HG03025 (cell line): ENCODE results near the gene TMEM151B.
"Not testable (repeated sequence)": the region's sequence is repeated elsewhere in the genome, so short reads cannot be mapped to it uniquely, and the experiment has no call there.

Experiments used
- ATAC-seq: cut with Tn5 transposase; IDR thresholded peaks from one replicate; pipeline ENCODE4 v1.9.1; 2021; ENCODE audit warnings: mild to moderate bottlenecking, moderate library complexity; ENCODE audit not compliant: unreplicated experiment, low FRiP score

The TMEM151B gene

GRCh38 chr6:44327096-44327495 is 56.8 kb downstream of the TMEM151B start:
- no peak for ATAC-seq

GRCh38 chr6:44327760-44328159 is 57.5 kb downstream of the TMEM151B start:
- no peak for ATAC-seq

- not testable (repeated sequence) for ATAC-seq
Measured at GRCh38 chr6:44328203-44328602, 58.0 kb downstream of the TMEM151B start.

GRCh38 chr6:44329858-44330257 is 59.6 kb downstream of the TMEM151B start:
- ATAC-seq, result no peak

- ATAC-seq, result no peak
Measured at GRCh38 chr6:44332585-44332984, 62.3 kb downstream of the TMEM151B start.

DNA sequence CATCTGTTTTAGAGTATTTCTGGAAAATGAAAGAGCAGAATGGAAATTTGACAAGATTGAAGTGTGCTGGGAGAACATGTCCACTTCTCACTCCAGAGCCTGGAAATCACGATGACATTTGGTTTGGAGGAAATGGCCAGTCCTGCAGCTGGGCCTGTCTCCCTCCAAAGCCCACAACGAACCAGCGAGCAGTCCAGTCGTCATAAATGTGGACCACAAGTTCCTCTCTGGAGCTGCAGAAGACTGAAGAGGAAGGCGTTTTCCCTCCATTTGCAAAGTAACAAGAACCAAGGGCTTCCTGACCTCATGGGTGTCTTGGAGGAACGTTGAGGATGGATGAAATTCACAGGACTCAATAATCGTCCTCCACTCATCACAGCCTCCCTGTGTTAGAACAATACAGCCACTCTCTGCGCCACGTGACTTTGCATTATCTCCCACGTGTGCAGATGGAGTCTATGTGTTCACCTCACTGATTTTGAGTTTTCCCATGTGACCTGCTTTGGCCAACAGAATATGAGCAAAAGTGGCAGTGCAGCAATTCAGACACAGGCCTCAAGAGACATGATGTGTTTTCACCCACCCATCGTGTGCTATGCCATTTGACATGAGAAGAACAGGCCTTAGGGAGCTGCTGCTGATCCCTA is 63.1 kb downstream of the TMEM151B start:
- ATAC-seq, result no peak

DNA sequence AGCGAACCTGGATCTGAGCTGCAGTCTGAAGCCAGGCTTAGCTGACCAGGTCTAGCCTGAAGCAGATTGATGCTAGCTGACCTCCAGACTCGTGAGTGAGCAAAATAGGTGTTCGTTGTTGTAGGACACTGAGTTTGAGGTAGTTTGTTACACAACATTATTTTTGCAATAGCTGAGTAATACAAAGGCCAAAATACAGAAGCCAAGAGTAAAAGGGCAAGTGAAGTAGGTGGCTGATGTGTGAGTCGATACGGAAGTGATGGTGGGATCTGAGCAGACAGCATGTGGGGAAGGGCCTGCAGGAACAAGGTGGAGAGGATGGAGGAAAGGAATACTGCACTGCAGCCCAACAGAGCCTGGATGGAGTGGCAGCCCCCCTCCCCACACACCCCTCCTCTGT is 63.7 kb downstream of the TMEM151B start:
- no peak for ATAC-seq

- ATAC-seq, result no peak
Measured at GRCh38 chr6:44335631-44336030, 65.4 kb downstream of the TMEM151B start.

- ATAC-seq, result no peak
Measured at GRCh38 chr6:44338228-44339122, 68.2 kb downstream of the TMEM151B start.

- no peak for ATAC-seq
Measured at GRCh38 chr6:44339301-44339700, 69.1 kb downstream of the TMEM151B start.

GRCh38 chr6:44339763-44340625 is 69.7 kb downstream of the TMEM151B start:
- ATAC-seq, result no peak

DNA sequence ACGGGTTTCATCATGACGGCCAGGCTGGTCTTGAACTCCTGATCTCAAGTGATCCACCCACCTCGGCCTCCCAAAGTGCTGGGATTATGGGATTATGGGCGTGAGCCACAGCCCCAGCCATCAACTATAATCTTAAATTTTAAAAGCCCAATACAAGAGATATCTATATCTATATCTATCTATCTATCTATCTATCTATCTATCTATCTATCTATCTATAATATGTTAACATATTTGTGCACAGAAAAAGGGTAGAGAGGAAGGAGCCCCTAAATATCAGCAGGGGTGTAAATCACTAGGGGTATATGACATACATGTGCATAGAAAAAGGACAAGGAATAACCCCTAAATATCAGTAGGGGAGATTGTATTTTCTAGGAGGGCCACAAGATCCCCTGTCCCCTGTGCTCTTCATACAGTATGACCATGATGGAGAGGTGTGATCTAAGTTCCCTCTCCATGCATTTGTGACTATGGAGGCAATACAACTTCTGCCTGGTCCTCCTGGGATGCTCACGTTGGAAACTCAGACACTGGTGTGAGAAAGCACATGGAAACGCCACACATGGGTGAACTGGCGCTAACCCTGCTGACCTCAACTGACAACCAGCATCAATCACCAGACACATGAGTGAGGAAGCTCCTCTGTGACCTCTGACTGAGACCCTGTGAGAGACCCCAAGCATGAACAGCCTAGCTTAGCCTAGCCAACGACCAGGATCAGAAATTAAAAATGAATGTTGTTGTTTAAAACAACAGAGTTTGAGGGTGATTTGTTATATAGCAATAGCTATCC is 71.0 kb downstream of the TMEM151B start:
- no peak for ATAC-seq

DNA sequence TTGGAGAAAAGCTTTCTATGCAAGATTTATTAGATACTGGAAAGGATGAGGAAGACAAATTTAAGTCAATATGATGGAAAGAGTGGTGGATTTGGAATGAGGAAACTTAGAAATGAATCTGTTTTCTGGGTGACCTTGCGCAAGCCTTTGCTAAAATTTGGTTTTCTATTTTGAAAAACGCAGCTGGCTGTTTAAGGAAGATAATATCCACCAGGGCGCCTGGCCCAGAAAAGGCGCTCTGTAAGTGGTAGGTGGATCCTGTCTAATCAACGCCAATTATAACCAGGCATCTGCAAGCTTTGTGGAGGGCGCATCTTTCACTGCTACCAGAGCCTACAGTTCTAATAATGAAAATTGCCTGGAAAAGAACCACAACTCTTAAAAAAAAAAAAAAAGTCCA is 71.8 kb downstream of the TMEM151B start:
- ATAC-seq, result no peak

DNA sequence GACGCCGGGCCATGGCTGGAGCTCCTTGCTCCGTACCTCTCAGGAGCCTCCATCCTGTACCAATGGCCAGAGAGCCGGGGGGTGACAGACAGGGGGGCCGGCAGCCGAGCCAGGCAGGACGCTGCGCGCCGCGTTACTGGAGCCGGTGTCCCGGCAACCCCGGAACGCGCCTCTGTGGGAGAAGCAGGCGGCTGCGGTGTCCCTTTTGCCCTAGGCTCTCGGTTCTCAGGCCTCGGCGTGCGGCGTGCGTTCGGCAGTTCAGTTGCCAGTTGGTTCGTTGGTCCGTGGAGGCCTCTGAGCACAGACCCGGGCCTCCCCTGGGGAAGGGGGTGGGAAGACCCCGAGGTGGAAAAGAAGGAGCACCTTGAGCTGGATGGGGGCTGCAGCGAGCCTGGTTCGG is 72.2 kb downstream of the TMEM151B start, which contains the start of gene SPATS1:
Gene SPATS1 (plus strand): TSS at position 162 of the 400 bp plus-strand sequence. CDS start 446 bp downstream, outside the sequence.
- no peak for ATAC-seq

DNA sequence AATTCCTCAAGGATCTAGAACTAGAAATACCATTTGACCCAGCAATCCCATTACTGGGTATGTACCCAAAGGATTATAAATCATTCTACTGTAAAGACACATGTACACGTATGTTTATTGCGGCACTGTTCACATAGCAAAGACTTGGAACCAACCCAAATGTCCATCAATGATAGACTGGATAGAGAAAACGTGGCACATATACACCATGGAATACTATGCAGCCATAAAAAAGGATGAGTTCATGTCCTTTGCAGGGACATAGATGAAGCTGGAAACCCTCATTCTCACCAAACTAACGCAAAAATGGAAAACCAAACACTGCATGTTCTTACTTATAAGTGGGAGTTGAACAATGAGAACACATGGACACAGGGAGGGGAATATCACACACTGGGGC is 76.6 kb downstream of the TMEM151B start:
- ATAC-seq, result not testable (repeated sequence)

GRCh38 chr6:44349904-44350649 is 79.8 kb downstream of the TMEM151B start:
- ATAC-seq, result no peak

GRCh38 chr6:44350650-44350994 is 80.4 kb downstream of the TMEM151B start:
- ATAC-seq, result not testable (repeated sequence)

DNA sequence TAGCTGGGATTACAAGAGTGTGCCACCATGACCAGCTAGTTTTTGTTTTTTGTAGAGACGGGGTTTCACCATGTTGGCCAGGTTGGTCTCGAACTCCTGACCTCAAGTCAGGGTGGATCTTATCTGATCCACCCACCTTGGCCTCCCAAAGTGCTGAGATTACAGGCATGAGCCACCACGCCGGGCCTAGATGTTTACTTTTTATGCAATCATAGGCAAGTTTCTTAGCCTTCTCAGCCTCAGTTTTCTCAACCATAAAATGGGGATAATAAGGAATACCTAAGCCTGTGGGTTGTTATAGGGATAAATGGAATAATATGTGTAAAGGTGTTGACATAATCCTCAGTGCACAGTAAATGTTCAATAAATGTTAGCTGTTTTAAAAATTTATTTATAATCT is 82.0 kb downstream of the TMEM151B start:
- ATAC-seq, result no peak

GRCh38 chr6:44353336-44353735 is 83.1 kb downstream of the TMEM151B start:
- no peak for ATAC-seq
